CD4-positive, alpha-beta T cell treated with Interleukin-6 at 100 ng/mL for 8 hours (primary cell): ENCODE results near the gene USP1.
A peak's percentile ranks its signal among the peaks of the same experiment; 100 is the strongest.

ENCODE experiments used
- DNase-seq: peaks from one replicate; pipeline ENCODE4 v3.0.0-alpha.2; 2020; ENCODE audit warnings: mixed read lengths, low spot score

The USP1 gene, protein sequence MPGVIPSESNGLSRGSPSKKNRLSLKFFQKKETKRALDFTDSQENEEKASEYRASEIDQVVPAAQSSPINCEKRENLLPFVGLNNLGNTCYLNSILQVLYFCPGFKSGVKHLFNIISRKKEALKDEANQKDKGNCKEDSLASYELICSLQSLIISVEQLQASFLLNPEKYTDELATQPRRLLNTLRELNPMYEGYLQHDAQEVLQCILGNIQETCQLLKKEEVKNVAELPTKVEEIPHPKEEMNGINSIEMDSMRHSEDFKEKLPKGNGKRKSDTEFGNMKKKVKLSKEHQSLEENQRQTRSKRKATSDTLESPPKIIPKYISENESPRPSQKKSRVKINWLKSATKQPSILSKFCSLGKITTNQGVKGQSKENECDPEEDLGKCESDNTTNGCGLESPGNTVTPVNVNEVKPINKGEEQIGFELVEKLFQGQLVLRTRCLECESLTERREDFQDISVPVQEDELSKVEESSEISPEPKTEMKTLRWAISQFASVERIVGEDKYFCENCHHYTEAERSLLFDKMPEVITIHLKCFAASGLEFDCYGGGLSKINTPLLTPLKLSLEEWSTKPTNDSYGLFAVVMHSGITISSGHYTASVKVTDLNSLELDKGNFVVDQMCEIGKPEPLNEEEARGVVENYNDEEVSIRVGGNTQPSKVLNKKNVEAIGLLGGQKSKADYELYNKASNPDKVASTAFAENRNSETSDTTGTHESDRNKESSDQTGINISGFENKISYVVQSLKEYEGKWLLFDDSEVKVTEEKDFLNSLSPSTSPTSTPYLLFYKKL

DNA sequence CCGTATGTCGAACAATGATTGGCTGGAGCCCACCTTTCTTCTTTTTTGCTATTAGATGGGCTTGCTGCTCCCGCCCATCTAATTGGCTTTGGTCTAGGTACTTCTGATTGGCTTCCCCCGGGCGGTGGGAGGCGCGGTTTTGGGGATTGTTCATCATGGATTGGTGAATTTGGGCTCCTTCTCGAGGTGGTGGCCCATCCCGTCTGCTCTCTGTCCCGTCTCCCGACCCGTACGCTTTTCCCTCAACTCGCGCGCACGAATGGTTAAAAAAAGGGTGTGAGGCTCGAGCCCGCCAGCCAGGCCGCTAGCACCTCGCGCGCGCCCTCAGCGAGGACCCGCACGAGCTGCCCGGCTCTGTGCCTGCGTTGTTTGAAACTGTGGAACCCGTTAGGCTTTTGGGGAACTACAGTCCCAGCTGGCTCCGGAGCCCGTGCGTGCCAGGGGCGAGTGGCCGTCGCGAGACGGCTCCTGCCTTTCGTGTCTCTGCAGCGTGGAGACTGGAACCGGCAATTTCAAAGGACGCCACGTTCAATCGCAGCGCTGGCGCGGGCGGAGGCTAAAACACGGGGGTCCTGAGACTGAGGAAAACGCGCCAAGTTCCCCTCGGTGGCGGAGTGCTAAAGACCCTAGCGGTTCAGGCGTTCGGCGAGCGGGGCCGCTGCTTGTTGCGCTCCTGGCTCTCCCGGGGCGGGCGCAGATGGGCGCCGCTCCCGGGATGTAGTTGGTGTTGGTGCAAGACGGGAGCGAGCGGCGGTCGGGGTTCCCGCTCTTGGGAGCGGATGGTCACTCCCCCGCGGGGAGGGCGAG, at the start of gene USP1:
USP1 (plus strand) TSS at position 584 of the 807 bp plus-strand sequence. CDS start 2,819 bp downstream, outside the sequence.
- DNase-seq = peak; percentile 99

DNA sequence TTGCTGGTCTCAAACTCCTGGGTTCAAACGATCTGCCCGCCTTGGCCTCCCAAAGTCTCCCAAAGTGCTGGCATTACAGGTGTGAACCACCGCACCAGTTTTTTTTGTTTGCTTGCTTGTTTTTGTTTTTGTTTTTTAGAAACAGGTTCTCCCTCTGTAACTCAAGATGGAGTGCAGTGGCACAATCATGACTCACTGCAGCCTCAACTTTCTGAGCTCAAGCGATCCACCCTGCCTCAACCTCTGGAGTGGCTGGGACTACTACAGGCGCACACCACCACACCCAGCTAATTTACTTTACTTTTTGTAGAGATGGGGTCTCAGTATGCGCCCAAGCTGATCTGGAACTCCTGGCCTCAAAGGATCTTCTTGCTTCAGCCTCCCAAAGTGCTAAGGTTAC, 47.3 kb upstream of the USP1 start:
- DNase-seq = no peak

DNA sequence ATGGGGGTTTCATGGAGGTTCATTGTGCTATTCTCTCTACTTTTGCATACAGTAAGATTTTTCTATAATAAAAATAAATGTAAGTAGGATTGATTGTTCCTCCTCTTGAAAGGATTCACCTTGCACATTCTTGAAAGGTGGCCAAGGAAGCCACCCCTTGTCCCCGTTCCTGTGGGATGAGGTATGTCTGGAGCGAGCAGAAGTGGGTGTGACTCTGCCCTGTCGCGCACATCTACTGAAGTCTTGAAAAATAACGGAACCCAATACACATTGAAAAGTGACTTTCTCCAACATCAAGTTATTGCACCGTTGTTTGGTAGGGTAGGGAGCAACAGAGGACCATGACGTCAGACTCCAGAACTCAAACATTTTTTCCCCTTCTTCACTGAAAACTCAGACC, 46.8 kb upstream of the USP1 start:
- DNase-seq = no peak

DNA sequence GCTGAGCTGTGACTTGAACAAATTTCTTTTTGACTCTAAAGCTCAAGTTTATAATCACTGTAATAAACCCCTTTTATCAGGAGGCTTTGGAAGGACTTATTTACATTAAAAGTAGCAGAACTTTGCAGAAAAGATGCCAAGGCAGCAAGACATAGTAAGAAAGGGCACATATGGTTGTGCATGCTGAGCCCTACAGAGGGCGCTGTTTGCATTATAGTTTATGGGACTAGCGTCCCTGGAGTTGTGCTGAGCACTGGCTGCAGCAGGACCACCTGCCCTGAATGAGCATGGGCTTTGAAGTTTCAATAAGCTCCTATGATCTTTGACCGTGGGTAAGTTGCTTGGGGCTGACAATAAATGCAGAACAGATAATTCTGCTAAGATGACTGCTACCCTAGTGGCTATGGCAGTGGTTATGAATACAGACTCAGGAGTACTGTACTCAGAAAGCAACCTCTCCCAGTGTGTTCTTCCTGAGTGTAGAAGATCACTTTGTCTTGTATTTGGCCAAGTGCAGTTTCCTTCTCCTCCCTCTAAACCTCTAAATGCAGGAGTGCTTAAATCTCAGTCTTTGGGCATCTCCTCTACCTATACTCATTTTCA, 45.4 kb upstream of the USP1 start:
- DNase-seq = no peak

DNA sequence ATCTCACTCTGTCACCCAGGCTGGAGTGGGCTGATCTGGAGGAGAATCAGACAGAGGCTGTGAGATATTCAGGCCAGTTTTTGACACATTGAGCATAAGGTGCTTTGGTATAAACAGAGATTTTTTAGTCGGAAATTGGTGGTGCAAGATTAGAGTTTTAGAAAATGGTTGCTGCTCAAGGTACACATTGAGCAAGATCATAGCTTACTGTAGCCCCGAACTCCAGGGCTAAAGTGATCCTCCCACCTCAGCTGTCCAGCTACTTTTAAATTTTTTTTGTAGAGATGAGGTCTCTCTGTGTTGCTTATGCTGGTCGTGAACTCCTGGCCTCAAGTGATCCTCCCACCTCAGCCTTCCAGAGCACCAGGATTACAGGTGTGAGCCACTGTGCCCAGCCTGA, 43.9 kb upstream of the USP1 start:
- DNase-seq = no peak

DNA sequence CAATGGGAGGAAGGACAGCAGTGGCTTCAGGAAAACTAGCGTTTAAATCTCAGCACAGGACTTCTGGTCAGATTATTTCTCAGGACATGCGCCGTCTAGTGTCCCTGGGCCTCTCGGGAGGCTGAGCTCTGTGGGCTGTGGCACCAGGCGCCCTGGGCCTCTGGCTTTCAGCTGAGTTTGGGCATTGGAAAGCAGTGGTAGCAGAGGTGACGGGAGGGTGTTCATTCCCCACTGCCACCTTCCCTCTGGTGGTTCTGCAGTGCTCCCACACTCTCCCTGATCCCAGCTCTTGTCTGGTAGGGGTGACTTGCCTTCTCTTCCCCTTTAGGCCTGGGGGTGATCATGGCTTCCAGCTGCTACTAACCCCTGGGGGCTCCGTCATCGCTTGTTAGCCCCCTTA, 42.2 kb upstream of the USP1 start:
- no peak for DNase-seq

DNA sequence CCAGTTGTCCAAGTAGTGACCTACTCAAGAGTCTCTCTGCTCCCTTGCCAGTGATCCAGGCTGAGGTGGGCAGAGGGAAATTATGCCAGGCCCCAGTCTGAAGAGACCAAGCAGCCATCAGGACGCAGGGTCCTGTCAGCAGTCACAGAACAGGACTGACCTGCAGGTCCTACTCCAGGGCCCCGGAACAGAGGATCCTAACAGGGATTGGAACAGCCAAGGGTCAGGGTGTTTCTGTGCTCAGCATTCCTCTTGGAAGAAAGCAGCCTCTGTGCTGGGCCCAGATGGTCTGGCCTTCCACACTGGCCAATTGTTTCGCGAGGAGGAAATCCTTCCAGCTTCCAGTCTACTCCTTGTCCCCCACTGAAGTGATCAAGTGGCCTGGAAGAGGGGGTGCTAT, 41.6 kb upstream of the USP1 start:
- no peak for DNase-seq

DNA sequence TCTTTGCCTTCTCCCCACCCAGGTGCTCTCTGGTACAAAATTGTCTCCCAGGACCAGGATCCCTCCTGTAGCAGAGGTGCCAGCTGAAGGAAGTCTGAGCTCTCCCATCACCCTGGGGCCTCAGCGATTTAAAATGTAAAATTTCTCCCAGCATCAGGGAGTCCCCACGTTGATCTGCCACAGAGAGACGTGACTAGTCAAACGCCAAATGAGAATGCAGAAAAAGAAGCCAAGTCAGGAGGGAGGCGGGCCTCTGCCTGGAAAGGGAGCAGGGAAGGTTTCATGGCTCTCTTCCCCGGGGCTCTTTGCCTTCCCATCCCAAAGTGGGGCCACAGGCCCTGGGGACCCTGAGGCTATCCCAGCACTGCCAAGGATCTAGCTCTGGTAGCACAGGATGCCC, 40.0 kb upstream of the USP1 start:
- DNase-seq = no peak

DNA sequence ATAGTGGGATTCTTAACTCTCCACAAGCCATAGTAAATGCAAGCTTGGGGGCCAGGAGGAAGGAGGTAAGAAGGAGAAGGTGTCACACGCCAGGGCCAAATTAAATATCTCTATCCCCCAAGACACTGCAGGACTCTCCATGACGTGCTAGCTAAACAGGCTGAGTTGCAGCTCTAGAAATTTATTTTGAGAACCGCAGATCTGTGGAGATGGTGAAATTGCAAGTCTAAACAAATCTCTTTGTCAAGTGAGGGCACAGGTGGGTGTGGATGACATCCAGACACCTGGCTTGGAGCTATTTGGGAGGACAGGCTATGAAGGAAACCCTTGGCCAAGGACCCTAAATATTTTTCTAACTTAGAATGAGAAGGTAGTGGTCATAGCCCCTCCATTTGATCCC, 39.5 kb upstream of the USP1 start:
- no peak for DNase-seq

DNA sequence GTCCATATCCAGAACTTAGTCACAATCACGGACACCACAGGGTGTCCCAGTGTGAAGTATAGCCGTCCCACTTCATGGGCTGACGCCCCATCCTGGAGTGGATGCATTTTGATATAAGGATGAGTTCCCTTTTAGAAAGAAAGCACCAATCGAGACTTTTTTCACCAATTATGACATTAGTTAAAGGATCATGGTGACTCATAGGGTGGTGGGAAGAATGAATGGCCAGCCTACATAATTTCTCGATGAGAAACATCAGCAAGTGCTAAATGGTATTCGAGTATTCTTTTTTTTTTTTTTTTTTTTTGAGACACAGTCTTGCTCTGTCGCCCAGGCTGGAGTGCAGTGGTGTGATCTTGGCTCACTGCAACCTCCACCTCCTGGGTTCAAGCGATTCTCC, 38.5 kb upstream of the USP1 start:
- DNase-seq = no peak

DNA sequence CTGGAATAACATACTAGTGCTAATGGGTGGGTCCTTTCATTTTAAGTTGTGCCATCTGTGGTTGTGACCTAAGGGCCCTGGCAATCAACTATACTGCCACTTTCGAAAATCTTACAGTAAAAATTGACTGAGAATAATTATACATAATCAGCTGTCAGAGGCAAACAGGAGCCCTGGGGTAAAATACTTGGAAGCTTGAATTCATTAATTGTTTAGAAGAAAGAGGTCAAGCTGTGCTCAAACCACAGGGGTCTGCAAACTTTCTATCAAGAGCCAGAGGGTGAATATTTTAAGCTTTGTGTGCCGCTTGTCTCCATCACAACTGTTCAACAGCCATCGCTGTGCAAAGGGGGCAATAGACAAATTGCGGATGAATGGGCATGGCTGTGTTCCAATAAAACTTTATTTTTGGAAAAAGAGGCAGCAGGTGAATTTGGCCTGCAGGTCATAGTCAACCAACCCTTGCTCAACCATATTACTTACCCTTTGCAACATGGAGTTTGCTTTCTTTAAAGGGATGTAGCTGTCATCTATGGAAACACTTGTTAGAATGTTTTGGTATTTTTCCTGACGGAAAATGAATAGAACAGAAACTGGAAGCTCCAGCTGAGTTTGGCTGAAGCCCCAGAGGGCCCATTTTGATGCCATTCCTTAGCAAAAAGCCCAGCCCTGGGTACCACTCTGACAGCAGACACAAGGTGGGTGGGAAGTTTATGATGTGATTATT, 35.7 kb upstream of the USP1 start:
- no peak for DNase-seq

DNA sequence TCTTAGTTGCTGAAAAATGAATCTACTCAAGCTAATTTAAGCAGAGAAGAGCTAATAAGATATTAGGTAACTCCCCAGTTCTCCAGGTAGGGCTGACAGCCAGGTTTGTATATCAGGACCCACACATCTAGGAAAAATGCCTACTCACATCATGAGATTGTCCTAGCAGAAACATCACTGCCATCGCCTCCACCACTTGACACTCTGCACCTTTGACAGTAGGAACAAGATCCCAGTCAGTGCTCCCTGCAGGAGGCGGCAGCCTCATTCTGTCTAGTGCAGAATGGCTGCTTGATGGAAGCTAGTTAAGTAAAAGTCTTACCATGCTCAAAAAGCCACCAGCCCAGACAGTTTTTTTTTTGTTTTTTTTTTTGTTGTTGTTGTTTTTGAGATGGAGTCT, 31.6 kb upstream of the USP1 start:
- no peak for DNase-seq

DNA sequence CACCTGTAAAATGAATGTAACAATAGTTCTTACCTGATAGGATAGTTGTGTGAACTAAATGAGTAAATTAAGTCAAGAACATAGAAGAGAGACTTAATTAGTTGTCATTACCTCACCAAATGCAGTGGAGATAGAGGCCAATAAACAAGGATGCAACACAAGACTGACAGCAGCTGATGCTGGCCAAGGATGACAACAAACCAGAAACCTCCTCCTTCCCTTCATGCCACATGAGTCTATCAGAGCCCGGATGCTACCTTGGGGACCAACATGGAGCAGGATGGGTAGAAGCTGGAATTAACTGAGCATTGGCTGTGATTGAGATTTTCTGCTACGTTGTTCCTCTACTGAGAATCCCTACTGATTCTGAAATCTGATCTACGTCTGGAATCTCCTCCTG, 30.3 kb upstream of the USP1 start:
- DNase-seq = no peak

DNA sequence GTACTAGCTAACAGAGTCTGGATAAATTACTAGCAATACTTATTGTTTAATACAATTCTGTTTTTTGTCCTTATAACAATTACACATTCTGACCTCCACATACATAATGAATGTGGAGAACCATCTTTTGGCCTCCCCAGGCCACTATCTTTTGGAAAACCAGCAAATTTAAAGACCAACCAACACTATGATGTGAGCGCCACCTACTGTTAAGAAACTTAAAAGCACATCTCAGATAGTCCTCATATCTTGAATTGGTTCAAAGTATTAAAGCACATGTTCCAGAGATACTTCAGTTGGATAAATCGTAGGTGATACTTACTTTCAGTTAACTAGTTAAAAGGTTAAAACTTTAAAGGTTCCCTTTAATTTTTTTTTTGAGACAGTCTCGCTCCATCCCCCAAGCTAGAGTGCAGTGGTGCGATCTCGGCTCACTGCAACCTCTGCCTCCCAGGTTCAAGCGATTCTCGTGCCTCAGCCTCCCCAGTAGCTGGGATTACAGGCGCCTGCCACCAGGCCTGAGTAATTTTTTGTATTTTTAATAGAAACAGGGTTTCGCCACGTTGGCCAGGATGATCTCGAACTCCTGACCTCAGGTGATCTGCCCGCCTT, 29.3 kb upstream of the USP1 start:
- peak; percentile 23 for DNase-seq

DNA sequence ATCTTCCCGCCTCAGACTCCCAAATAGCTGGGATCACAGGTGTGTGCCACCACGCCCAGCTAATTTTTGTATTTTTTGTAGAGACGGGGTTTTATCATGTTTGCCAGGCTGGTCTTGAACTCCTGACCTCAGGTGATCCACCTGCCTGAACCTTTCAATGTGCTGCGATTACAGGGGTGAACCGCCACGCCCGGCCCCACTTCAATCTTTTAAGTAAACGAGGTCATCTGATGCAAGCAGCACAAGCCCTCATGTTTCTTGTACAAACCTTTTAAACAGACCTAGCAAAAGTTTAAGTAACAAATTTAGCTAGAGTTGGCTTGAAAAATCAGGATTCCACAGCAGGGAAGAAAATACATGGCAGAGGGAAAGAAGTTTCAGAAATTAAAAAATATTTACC, 21.2 kb upstream of the USP1 start:
- no peak for DNase-seq

DNA sequence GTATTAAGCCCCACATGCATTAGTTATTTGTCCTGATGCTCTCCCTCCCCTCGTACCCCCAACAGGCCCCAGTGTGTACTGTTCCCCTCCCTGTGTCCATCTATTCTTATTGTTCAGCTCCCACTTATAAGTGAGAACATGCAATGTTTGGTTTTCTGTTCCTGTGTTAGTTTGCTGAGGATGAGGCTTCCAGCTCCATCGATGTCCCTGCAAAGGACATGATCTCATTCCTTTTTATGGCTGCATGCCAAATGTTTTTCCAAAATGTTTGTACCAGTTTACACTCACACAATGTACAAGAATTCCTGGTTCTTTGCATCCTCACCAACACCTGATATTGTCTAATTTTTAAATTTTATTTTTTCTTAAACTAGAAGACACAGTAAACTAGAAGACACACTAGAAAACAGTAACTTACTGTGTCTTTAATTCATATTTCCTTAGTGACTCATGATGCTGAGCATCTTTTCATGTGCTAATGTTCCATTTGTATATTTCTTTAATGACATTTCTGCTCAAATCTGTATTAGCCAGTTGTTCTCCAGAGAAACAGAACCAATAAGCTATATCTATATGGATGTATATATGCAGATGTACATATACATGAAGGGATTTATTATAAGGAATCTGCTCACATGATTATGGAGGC, 19.4 kb upstream of the USP1 start:
- DNase-seq = no peak

DNA sequence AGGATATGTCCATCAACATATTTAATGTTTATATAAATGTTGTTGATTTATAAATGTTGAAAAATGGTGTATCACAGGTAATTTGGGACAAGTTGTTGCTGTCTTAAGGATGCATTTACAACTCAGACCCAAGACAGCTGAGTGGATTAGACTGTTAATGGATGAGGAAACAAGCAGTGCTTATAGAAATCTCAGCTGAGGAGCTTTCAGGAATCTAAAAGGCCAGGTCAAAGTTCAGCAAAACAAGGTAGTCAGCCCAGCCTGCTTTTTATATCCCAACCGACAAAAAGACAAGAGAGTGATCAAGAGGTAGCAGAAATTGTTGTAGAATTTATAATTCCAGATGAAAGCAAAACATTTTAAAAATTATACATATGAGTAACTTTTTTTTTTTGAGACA, 16.6 kb upstream of the USP1 start:
- DNase-seq = no peak

DNA sequence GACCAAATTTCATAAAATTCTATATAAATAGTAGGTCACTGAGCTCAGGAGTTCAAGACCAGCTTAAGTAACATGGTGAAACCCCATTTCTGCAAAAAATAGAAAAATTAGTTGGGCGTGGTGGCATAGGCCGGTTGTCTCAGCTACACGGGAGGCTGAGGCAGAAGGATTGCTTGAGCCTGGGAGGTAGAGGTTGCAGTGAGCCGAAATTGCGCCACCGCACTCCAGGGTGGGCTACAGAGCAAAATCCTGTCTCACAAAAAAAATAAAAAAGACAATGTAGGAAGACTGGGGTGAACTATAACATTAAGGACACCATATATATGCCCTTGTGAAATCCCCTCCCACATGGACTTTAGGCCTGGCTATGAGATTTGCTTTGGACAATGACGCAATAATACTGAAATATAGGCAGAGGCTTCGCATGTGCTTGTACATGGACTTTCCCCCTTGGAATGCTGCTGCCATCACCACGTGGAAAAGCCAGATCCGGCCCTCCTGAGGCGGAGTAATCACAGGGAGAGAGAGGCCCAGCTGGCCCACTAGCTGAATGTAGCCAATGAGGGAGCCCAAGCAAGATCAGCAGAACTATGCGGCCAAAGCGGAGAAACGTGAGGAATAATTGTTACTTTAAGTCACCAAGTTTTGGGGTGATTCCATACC, 13.1 kb upstream of the USP1 start:
- no peak for DNase-seq

DNA sequence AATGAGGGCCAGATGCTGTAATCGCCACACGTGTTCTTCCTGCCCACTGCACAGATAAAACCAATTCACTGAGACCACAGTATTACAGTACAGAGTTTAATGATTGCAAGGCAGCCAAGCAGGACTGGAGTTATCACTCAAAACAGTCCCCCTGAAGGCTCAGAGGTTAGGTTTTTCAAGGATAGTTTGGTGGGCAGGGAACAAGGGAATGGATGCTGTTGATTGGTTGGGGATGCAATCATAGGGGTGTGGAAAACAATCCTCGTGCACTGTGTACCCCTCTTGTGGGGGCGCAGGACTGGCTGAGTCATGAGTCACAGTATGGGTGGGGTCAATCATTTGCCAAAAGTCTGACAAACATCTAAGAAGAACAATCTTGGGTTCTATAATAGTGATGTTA, 12.4 kb upstream of the USP1 start:
- DNase-seq = no peak

DNA sequence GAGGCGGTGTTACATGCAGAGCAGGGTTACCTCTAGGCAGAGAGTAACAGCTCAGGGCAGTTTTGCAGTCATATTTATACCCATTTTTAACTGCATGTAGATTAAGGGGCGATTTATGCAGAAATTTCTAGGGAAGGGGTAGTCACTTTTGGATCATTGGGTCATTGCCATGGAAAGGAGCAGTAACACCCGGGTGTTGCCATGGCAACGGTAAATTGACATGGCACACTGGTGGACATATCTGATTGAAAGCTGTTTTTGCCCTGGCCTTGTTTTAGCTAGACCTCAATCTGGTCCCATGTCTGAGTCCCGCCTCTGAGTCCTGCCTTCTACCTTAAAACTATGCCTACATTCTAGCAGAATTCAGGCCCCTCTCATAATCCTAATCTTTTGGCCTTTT, 11.8 kb upstream of the USP1 start:
- no peak for DNase-seq
